HCT116 (cell line): ENCODE results near the gene GNB1L. TPM values are rescaled to one million over a fixed set of nuclear protein-coding genes. Genes with fewer than 3 reads are reported as not detected.

Experiments used
- ATAC-seq: fragments of 200-7000 bp; cut with Tn5 transposase; 2 replicates; pipeline ENCODE4 v1.9.1; 2020; ENCODE audit warnings: mild to moderate bottlenecking, moderate library complexity
- BruUV-seq: library from RNA; stranded (reverse); fragments of 400-500 nt; replicated peaks from 2 replicates; lab custom pipeline; 2021; lab: Mats Ljungman, UMichigan
- CTCF ChIA-PET: fragments of 300-600 bp; sonication (Branson Sonifier 250); formaldehyde crosslinking; loops from one replicate; lab custom pipeline; 2021; ENCODE audit warnings: antibody characterized with exemption; lab: Charles Lee
- POLR2A ChIA-PET: fragments of 300-600, 350-600 bp; sonication (Branson Sonifier 250); formaldehyde crosslinking; loops from one replicate; lab custom pipeline; 2021; ENCODE audit warnings: antibody characterized with exemption; lab: Charles Lee
- RAD21 ChIA-PET, 2 experiments: fragments of 300-600 bp; sonication (Branson Sonifier 250); formaldehyde crosslinking; loops; one replicate each; lab custom pipeline; 2023; ENCODE audit warnings: low total read pairs in 2 of 2; ENCODE audit not compliant: uncharacterized antibody in 2 of 2, unreplicated experiment in 2 of 2, low non-redundant PET in 1 of 2; lab: Charles Lee
- DNase-seq: peaks from one replicate; pipeline ENCODE4 v3.0.0-alpha.2; 2010; ENCODE audit warnings: low read depth, low spot score
- H2AFZ ChIP-seq: fragments of 200-600 bp; shearing (Covaris generic), sonication (generic); 2 replicates; pipeline ENCODE4 v1.6.1; 2017; ENCODE audit warnings: low read depth, mixed run types, mixed read lengths, antibody characterized with exemption, low read length; ENCODE audit not compliant: poor library complexity, severe bottlenecking
- H3K27ac ChIP-seq: 2 replicates; pipeline ENCODE4 v1.5.1; 2012; ENCODE audit warnings: low read depth, low read length
- H3K27me3 ChIP-seq: fragments of 200-600 bp; sonication (generic); 2 replicates; pipeline ENCODE4 v1.6.1; 2016; ENCODE audit warnings: mixed run types, low read length, mixed read lengths; ENCODE audit not compliant: insufficient read depth
- H3K36me3 ChIP-seq, 2 experiments: fragments of 200-500 bp in 1 of 2; fragments of 200-600 bp in 1 of 2; sonication (Bioruptor generic) in 1 of 2; sonication (generic) in 1 of 2; 2 replicates each; pipeline versions ENCODE4 v1.5.1 to v1.6.1; 2014 to 2016; ENCODE audit warnings: low read length in 2 of 2, inconsistent platforms in 1 of 2, mixed read lengths in 1 of 2, mixed run types in 1 of 2; ENCODE audit not compliant: insufficient read depth in 2 of 2, control insufficient read depth in 1 of 2
- H3K4me1 ChIP-seq, 2 experiments: fragments of 200-600 bp in 1 of 2; sonication (generic) in 1 of 2; 2 replicates each; pipeline versions ENCODE4 v1.5.1 to v1.6.1; 2012 to 2017; ENCODE audit warnings: low read length in 2 of 2, inconsistent platforms in 1 of 2, mild to moderate bottlenecking in 1 of 2, mixed read lengths in 1 of 2, mixed run types in 1 of 2, moderate library complexity in 1 of 2; ENCODE audit not compliant: insufficient read depth in 2 of 2, control insufficient read depth in 1 of 2
- H3K4me2 ChIP-seq: fragments of 200-600 bp; sonication (generic); 2 replicates; pipeline ENCODE4 v1.6.1; 2017; ENCODE audit warnings: mixed run types, low read length, mixed read lengths
- H3K4me3 ChIP-seq, 2 experiments: fragments of 200-600 bp in 1 of 2; sonication (generic) in 1 of 2; replicated peaks in 1 of 2; 2 replicates each; pipeline ENCODE4 v1.5.1; 2011 to 2016; ENCODE audit warnings: low read length in 2 of 2, control low read depth in 1 of 2, low read depth in 1 of 2, mild to moderate bottlenecking in 1 of 2, mixed read lengths in 1 of 2, mixed run types in 1 of 2
- H3K79me2 ChIP-seq: fragments of 200-600 bp; sonication (generic); 2 replicates; pipeline ENCODE4 v1.6.1; 2017; ENCODE audit warnings: mild to moderate bottlenecking, mixed run types, low read length, moderate library complexity, mixed read lengths; ENCODE audit not compliant: insufficient read depth
- H3K9ac ChIP-seq: fragments of 200-600 bp; sonication (generic); 2 replicates; pipeline ENCODE4 v1.6.1; 2016; ENCODE audit warnings: low read length, mixed read lengths
- H3K9me2 ChIP-seq: fragments of 200-600 bp; sonication (generic), shearing (Covaris generic); 2 replicates; pipeline ENCODE4 v1.6.1; 2017; ENCODE audit warnings: mixed run types, mild to moderate bottlenecking, moderate library complexity; ENCODE audit not compliant: insufficient read depth
- H3K9me3 ChIP-seq, 2 experiments: fragments of 200-500 bp in 1 of 2; fragments of 200-600 bp in 1 of 2; sonication (Bioruptor generic) in 1 of 2; sonication (generic) in 1 of 2; 2 replicates each; pipeline ENCODE4 v1.6.1; 2014 to 2017; ENCODE audit warnings: low read length in 2 of 2, mixed read lengths in 2 of 2, inconsistent platforms in 1 of 2, low read depth in 1 of 2, mild to moderate bottlenecking in 1 of 2, mixed run types in 1 of 2, moderate library complexity in 1 of 2; ENCODE audit not compliant: control insufficient read depth in 1 of 2, insufficient read depth in 1 of 2
- H4K20me1 ChIP-seq: fragments of 200-600 bp; sonication (generic), shearing (Covaris generic); 2 replicates; pipeline ENCODE4 v1.6.1; 2017; ENCODE audit warnings: mixed run types, mild to moderate bottlenecking, moderate library complexity; ENCODE audit not compliant: insufficient read depth
- EGR1 ChIP-seq: IDR thresholded peaks from 2 replicates; pipeline ENCODE4 v1.6.1; 2012; ENCODE audit warnings: low read depth
- EZH2 ChIP-seq: fragments of 200-600 bp; sonication (generic); IDR thresholded peaks from 2 replicates; pipeline ENCODE4 v1.6.1; 2017; ENCODE audit warnings: antibody characterized with exemption, mixed run types
- EZH2phosphoT487 ChIP-seq: fragments of 200-600 bp; IDR thresholded peaks from 2 replicates; pipeline ENCODE4 v1.6.1; 2018; ENCODE audit warnings: antibody characterized with exemption, borderline replicate concordance
- FOSL1 ChIP-seq: IDR thresholded peaks from 2 replicates; pipeline ENCODE4 v1.6.1; 2012; ENCODE audit warnings: low read depth
- JUND ChIP-seq: IDR thresholded peaks from 2 replicates; pipeline ENCODE4 v1.6.1; 2012
- POLR2A ChIP-seq: IDR thresholded peaks from 2 replicates; pipeline ENCODE4 v1.7.0; 2011; ENCODE audit warnings: borderline replicate concordance; ENCODE audit not compliant: insufficient read depth, insufficient read length; ENCODE audit errors: extremely low read depth
- SRF ChIP-seq: IDR thresholded peaks from 2 replicates; pipeline ENCODE4 v1.6.1; 2012; ENCODE audit warnings: low read depth
- YY1 ChIP-seq: IDR thresholded peaks from 2 replicates; pipeline ENCODE4 v1.6.1; 2011; ENCODE audit warnings: low read length, low read depth, moderate library complexity, mild to moderate bottlenecking; ENCODE audit not compliant: insufficient replicate concordance; ENCODE audit errors: extremely low read depth
- ZNF274 ChIP-seq: fragments of 200-500 bp; sonication (Bioruptor generic); IDR thresholded peaks from 2 replicates; pipeline ENCODE4 v1.6.1; 2014; ENCODE audit warnings: mild to moderate bottlenecking, low read depth, low read length, inconsistent platforms
- intact Hi-C: fragments of 100-400 bp; cut with micrococcal nuclease; formaldehyde crosslinking; loops from 2 replicates; pipeline ENCODE4 v1.10.0; 2022
- total RNA-seq: library from RNA; stranded (reverse); gene quantifications from one replicate; pipeline ENCODE4 v1.2.1, GENCODE V29; 2021; ENCODE audit not compliant: unreplicated experiment

Gene GNB1L
- total RNA-seq, 1 experiment from 2014 or later: 12.1 TPM

DNA sequence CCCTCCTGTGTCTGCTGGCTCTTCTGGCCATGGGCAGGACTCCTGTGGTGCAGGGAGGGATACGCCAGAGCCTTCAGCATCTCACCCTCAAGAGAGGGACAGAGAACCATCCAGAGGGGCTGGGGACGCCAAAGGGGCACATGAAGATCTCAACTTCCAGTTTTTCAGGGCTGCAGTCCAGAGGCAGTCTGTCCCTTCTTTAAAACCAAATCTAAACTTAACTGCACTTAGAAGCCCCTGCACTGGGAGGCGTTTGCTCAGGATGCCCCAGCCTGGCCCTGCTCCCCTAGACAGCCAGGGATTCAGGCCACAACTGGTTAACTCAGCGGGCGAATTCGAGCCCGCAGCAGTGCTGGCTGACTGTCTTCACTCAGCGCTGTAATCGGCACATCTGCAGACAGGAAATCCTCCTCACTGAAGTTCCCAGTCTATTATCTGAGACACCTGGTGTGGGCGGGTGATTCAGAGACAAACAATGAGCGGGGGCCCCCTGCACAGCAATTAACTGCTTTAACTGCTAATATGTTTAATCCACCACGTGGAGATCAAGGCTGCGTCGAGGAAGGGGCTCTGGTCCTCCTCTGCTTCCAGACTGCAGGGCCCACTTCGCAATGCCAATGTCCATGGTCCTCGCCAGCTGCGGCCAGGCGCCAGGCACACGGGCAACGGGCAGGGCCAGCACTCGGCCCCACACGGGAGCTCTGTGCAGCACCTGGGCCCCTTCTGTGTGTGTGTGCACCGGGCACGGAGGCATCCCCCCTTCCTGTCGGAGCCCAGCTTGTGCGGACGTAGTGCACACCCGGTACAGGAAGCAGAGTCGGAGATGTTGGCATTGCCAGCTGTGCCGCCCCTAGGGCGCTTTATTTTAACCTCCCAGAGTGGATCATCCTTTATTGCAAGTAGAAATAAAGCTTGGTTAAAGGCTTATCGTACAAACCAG lies 36.9 kb upstream of the GNB1L start:
- CTCF ChIA-PET: no interaction called here
- no peaks in the 10 kb centered on the region for H3K79me2 ChIP-seq
- DNase-seq (no peak), ATAC-seq (peak; percentile 78)
- H3K36me3 ChIP-seq: no peaks in the 10 kb centered on the region
- 0 out of 2 replicates have a peak overlapping the region, but pooled peaks have one; percentile 22 for H3K27ac ChIP-seq
- H3K4me3 ChIP-seq: peak overlapping the region in 1 of 2 experiments; percentile 24; a peak in 1 of 4 replicates
- intact Hi-C loops: no loop called here
- POLR2A ChIA-PET: interaction anchor here (0.7 kb wide), 1 partner anchor 13 kb away, joined by 3 read pairs; no protein-coding TSS in a partner anchor
- peak overlapping the region; percentile 73 for H3K4me2 ChIP-seq
- no peaks in the 10 kb centered on the region for H3K9me3 ChIP-seq
- no peaks in the 10 kb centered on the region for H3K27me3 ChIP-seq
- H3K9me2 ChIP-seq: no peaks in the 10 kb centered on the region
- H3K9ac ChIP-seq: peak overlapping the region; percentile 35
- no peaks in the 10 kb centered on the region for H4K20me1 ChIP-seq
- no TSS peak for BruUV-seq
- TF ChIP-seq FOSL1: no peak
- peak; percentile 81 for TF ChIP-seq EGR1
- TF ChIP-seq SRF: no peak
- no peak for TF ChIP-seq JUND
- TF ChIP-seq ZNF274: no peak
- no peak for TF ChIP-seq EZH2phosphoT487
- TF ChIP-seq EZH2: no peak
- TF ChIP-seq POLR2A: no peak
- TF ChIP-seq YY1: no peak
- no peak overlapping the region for H2AFZ ChIP-seq
- H3K4me1 ChIP-seq: peaks cover 17 to 25% of the 10 kb centered on the region in 2 experiments
- RAD21 ChIA-PET: no interaction called here
